Lung (tissue), 12 donors: ENCODE data around the gene ZNF775. TPM values are rescaled to one million over a fixed set of nuclear protein-coding genes. Genes with fewer than 3 reads are reported as not detected.

Source experiments
- ATAC-seq: fragments of 200-7000 bp; cut with Tn5 transposase; one replicate; pipeline ENCODE4 v1.9.1; 2020; ENCODE audit warnings: moderate number of reproducible peaks; ENCODE audit not compliant: insufficient read depth, low FRiP score
- DNase-seq, 3 donors: peaks; one replicate each; pipeline ENCODE4 v3.0.0-alpha.2; 2013 to 2017
- H3K27ac ChIP-seq, 2 donors: one replicate each; pipeline ENCODE4 v1.5.1; 2013; ENCODE audit warnings: mild to moderate bottlenecking in 2 of 2, moderate library complexity in 2 of 2, control low read depth in 1 of 2, inconsistent platforms in 1 of 2, low read depth in 1 of 2, low read length in 1 of 2
- H3K27me3 ChIP-seq, 3 donors: one replicate each; pipeline ENCODE4 v1.5.1; 2013; ENCODE audit warnings: low read length in 2 of 3; ENCODE audit not compliant: control insufficient read depth in 3 of 3, insufficient read depth in 3 of 3
- H3K36me3 ChIP-seq, 4 donors: one replicate each; pipeline ENCODE4 v1.5.1; 2013; ENCODE audit warnings: low read length in 4 of 4, mild to moderate bottlenecking in 1 of 4, moderate library complexity in 1 of 4; ENCODE audit not compliant: control insufficient read depth in 4 of 4, insufficient read depth in 4 of 4
- H3K4me1 ChIP-seq, 5 donors: one replicate each; pipeline ENCODE4 v1.5.1; 2013; ENCODE audit warnings: low read length in 5 of 5, mild to moderate bottlenecking in 2 of 5, moderate library complexity in 1 of 5; ENCODE audit not compliant: control insufficient read depth in 5 of 5, insufficient read depth in 5 of 5
- H3K4me3 ChIP-seq: one replicate; pipeline ENCODE4 v1.5.1; 2013; ENCODE audit warnings: mild to moderate bottlenecking, control low read depth, moderate library complexity
- H3K9ac ChIP-seq, 2 donors: one replicate each; pipeline ENCODE4 v1.5.1; 2013; ENCODE audit warnings: low read length in 2 of 2, control low read depth in 1 of 2; ENCODE audit not compliant: insufficient read depth in 1 of 2
- H3K9me3 ChIP-seq, 4 donors: one replicate each; pipeline ENCODE4 v1.5.1; 2013; ENCODE audit warnings: low read length in 3 of 4, mild to moderate bottlenecking in 1 of 4, moderate library complexity in 1 of 4; ENCODE audit not compliant: control insufficient read depth in 4 of 4, insufficient read depth in 3 of 4
- CTCF ChIP-seq: IDR thresholded peaks from 2 replicates; pipeline ENCODE4 v1.5.1; 2012; ENCODE audit warnings: mild to moderate bottlenecking; ENCODE audit errors: control extremely low read depth, extremely low read depth
- WGBS, 2 donors: extraction: QIAGEN DNeasy Blood & Tissue Kit; methylation state at CpG; one replicate each; pipeline ENCODE4 v1.1.7; 2013; 5-methylcytosine and 5-hydroxymethylcytosine counted together
- polyA plus RNA-seq, 2 donors: library from polyadenylated mRNA; stranded (reverse); fragments of 200-250 nt; gene quantifications; one replicate each; pipeline ENCODE4 v1.2.1, GENCODE V29; 2013
- total RNA-seq, 2 donors: library from RNA; depleted of rRNA in 1 of 2; stranded (reverse); fragments of >200 nt in 1 of 2; gene quantifications; one replicate each; pipeline ENCODE4 v1.2.1, GENCODE V29; 2014 to 2021
- donor health status: control.
- donor health status: control.
- donor health status: Bipolar disorder and iron deficiency.
- donor health status: healthy.
- donor health status: DM: yes; HTN: yes; CAD: no.

The ZNF775 gene
- total and polyA plus RNA-seq, 4 donors = 1.4 to 5.4 (median 3.8) TPM

GRCh38 chr7:150335108-150335773 is 43.9 kb upstream of the ZNF775 start:
- H3K27me3 ChIP-seq = no peaks in the 10 kb centered on the region
- H3K9ac ChIP-seq = peak overlapping the region; percentile 1 to 30
- H3K9me3 ChIP-seq = no peaks in the 10 kb centered on the region
- H3K4me1 ChIP-seq = peaks cover 0 to 58% (median 24%) of the 10 kb centered on the region in 5 donors
- ATAC-seq (no peak), DNase-seq (peak; percentile 90 to 99 (median 99))
- H3K4me3 ChIP-seq = no peak overlapping the region
- H3K36me3 ChIP-seq = peaks cover 0 to 33% (median 16%) of the 10 kb centered on the region in 4 donors
- 55 to 69% methylated on average over 7 of the region's 7 CpGs for WGBS, 2 donors
- peak overlapping the region in 1 of 2 donors; percentile 23 for H3K27ac ChIP-seq
- TF ChIP-seq CTCF = no peak

- DNase-seq (peak in 1 of 3 donors; percentile 56), ATAC-seq (no peak)
- Histone ChIP-seq H3K9ac (peak overlapping the region; percentile 1 to 30), H3K4me1 (peaks cover 0 to 59% (median 24%) of the 10 kb centered on the region in 5 donors), H3K36me3 (peaks cover 0 to 34% (median 16%) of the 10 kb centered on the region in 4 donors), H3K4me3 (no peak overlapping the region), H3K9me3 (no peaks in the 10 kb centered on the region), H3K27me3 (no peaks in the 10 kb centered on the region), H3K27ac (peak overlapping the region in 1 of 2 donors; percentile 23)
- TF ChIP-seq CTCF = no peak
- WGBS, 2 donors = 77 to 89% methylated on average over 6 of the region's 6 CpGs
Observed at GRCh38 chr7:150335774-150336112, 43.4 kb upstream of the ZNF775 start.

- Histone ChIP-seq H3K36me3 (peaks cover 0 to 34% (median 16%) of the 10 kb centered on the region in 4 donors), H3K4me3 (no peak overlapping the region), H3K27me3 (no peaks in the 10 kb centered on the region), H3K9me3 (no peaks in the 10 kb centered on the region), H3K27ac (peak overlapping the region in 1 of 2 donors; percentile 44), H3K9ac (no peak overlapping the region), H3K4me1 (peaks cover 0 to 60% (median 24%) of the 10 kb centered on the region in 5 donors)
- TF ChIP-seq CTCF = no peak
- 94 to 96% methylated on average over 14 of the region's 14 CpGs for WGBS, 2 donors
- no peak for ATAC-seq
- DNase-seq = no peak
Observed at GRCh38 chr7:150336746-150337145, 42.4 kb upstream of the ZNF775 start.
